Measurements from ENCODE around the gene FNDC11. TPM values are rescaled to one million over a fixed set of nuclear protein-coding genes. Genes with fewer than 3 reads are reported as not detected.
"Not testable (repeated sequence)": the region's sequence is repeated elsewhere in the genome, so short reads cannot be mapped to it uniquely, and the experiment has no call there.

FNDC11 gene
- total RNA-seq, 2 donors from 2014 or later = 0.66 to 2.9 TPM

- Histone ChIP-seq H3K4me1 (peaks cover 11% of the 10 kb centered on the region), H3K27ac (no peak overlapping the region), H3K4me3 (no peak overlapping the region), H3K36me3 (replicated peaks in 1 of 2; ENCODE audit: insufficient read depth in 1 of 2, low read depth in 2 of 2) (peaks cover 0 to 2% of the 10 kb centered on the region in 2 donors), H3K9me3 (no peaks in the 10 kb centered on the region), H3K27me3 (no peaks in the 10 kb centered on the region)
- TF ChIP-seq POLR2A (IDR thresholded peaks at IDR 0.05) (no peak), CTCF (IDR thresholded peaks at IDR 0.05) (no peak)
- ATAC-seq = no peak
- WGBS, 2 donors = 69 to 80% methylated on average over 18 to 20 of the region's 23 CpGs
- no peak for DNase-seq
- intact Hi-C loops (cut with DNase I) = no loop called here
These were observed 3.0 kb downstream of the FNDC11 start for GRCh38 chr20:63556873-63557478.

GRCh38 chr20:63557481-63557891 lies 3.5 kb downstream of the FNDC11 start:
- Histone ChIP-seq H3K4me1 (peaks cover 11% of the 10 kb centered on the region), H3K4me3 (no peak overlapping the region), H3K27me3 (no peaks in the 10 kb centered on the region), H3K27ac (no peak overlapping the region), H3K36me3 (replicated peaks in 1 of 2; ENCODE audit: insufficient read depth in 1 of 2, low read depth in 2 of 2) (peaks cover 0 to 2% of the 10 kb centered on the region in 2 donors), H3K9me3 (no peaks in the 10 kb centered on the region)
- 85 to 93% methylated on average over 3 to 19 of the region's 19 CpGs for WGBS, 2 donors
- ATAC-seq (no peak), DNase-seq (no peak)
- TF ChIP-seq CTCF (IDR thresholded peaks at IDR 0.05) (no peak), POLR2A (IDR thresholded peaks at IDR 0.05) (no peak)
- intact Hi-C loops (cut with DNase I) = no loop called here

GRCh38 chr20:63558804-63559484 lies 5.0 kb downstream of the FNDC11 start:
- H3K4me1 ChIP-seq = peaks cover 4% of the 10 kb centered on the region
- H3K27me3 ChIP-seq = no peaks in the 10 kb centered on the region
- no peaks in the 10 kb centered on the region for H3K9me3 ChIP-seq
- no peak for TF ChIP-seq POLR2A (IDR thresholded peaks at IDR 0.05)
- TF ChIP-seq CTCF (IDR thresholded peaks at IDR 0.05) = no peak
- DNase-seq (no peak), ATAC-seq (no peak)
- H3K27ac ChIP-seq = no peak overlapping the region
- peaks cover 0 to 2% of the 10 kb centered on the region in 2 donors for H3K36me3 ChIP-seq (replicated peaks in 1 of 2; ENCODE audit: insufficient read depth in 1 of 2, low read depth in 2 of 2)
- no peak overlapping the region for H3K4me3 ChIP-seq
- intact Hi-C loops (cut with DNase I) = no loop called here
- WGBS, 2 donors = 95 to 96% methylated on average over 9 to 14 of the region's 14 CpGs

GRCh38 chr20:63559485-63560332 lies 5.8 kb downstream of the FNDC11 start:
- WGBS, 2 donors = 96 to 100% methylated on average over 2 to 20 of the region's 31 CpGs

GRCh38 chr20:63560333-63560805 lies 6.4 kb downstream of the FNDC11 start:
- Histone ChIP-seq H3K27me3 (no peaks in the 10 kb centered on the region), H3K36me3 (replicated peaks in 1 of 2; ENCODE audit: insufficient read depth in 1 of 2, low read depth in 2 of 2) (peaks cover 0 to 2% of the 10 kb centered on the region in 2 donors), H3K27ac (no peak overlapping the region), H3K4me3 (no peak overlapping the region), H3K4me1 (no peaks in the 10 kb centered on the region), H3K9me3 (no peaks in the 10 kb centered on the region)
- no peak for ATAC-seq
- 92 to 100% methylated on average over 5 to 15 of the region's 16 CpGs for WGBS, 2 donors
- no peak for DNase-seq
- TF ChIP-seq CTCF (IDR thresholded peaks at IDR 0.05) = no peak
- TF ChIP-seq POLR2A (IDR thresholded peaks at IDR 0.05) = no peak
- intact Hi-C loops (cut with DNase I) = no loop called here

More at GRCh38 chr20:63559485-63560332, 5.8 kb downstream of the FNDC11 start:
- intact Hi-C loops (cut with DNase I); DNase-seq; H3K27me3 ChIP-seq; H3K27ac ChIP-seq; H3K9me3 ChIP-seq; ATAC-seq; H3K4me3 ChIP-seq; H3K36me3 ChIP-seq (replicated peaks in 1 of 2; ENCODE audit: insufficient read depth in 1 of 2, low read depth in 2 of 2); H3K4me1 ChIP-seq: not testable (repeated sequence)
